Inferior parietal cortex (tissue), 1 donor: ENCODE results near the gene THOC6.

Experiments
- DNase-seq: peaks from one replicate; pipeline ENCODE4 v3.0.0-alpha.2; 2016; ENCODE audit errors: extremely low spot score

THOC6 gene

DNA sequence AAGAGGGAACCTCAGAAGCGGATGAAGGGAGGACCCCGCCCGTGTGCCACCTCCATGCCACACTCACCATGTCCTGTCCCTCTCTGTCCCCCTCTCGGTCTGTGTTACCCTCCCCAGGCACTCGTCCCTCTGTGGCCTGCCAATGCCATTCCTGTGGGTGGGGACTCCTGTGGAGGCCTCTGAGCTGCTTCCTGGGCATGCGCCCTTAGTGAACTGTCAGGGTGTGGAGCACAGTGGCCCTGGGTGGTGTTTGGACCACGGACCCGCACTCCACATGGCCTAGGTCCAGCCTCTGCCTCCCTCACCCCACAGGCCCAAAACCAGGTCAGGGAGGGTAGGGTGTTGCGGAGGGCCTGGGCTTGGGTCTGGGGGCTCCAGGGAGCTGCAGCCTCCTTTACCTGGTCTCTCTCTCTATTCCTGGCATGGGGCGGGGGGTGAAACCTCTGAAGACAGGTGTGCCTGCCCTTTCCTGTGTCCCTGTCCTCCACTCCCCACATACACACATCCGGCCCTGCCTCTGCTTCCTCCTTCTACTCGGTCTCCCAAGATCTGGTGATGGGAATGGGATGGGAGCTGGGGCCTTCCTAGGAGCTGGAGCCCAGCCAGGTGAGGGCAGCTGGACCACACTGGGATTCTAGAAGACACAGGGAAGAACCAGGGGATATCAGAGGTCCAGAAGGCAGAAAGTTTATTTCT is 32.1 kb upstream of the THOC6 start:
- no peak for DNase-seq

GRCh38 chr16:2992383-2993081 is 31.3 kb upstream of the THOC6 start:
- no peak for DNase-seq

GRCh38 chr16:2996298-2996697 is 27.5 kb upstream of the THOC6 start:
- DNase-seq: no peak

DNA sequence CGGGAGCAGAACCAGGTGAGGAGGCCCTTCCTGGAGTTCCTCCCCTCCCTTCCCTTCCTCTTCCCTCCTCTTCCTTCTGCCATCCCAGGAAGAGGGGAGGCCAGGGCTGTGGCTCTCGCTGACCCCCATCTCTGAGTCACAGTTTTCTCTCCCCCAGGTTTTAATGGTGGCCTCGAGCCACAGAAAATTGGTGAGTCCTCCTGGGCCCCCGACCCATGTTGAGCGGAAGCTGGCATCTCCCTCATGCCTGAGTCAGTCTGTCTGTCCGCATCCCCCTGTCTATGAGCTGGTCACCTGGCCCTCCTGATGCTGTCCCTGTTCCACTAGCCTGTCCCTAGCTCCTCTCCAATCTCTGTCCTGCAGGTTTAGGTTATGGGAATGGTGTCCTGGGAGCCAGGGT is 23.9 kb upstream of the THOC6 start:
- no peak for DNase-seq

DNA sequence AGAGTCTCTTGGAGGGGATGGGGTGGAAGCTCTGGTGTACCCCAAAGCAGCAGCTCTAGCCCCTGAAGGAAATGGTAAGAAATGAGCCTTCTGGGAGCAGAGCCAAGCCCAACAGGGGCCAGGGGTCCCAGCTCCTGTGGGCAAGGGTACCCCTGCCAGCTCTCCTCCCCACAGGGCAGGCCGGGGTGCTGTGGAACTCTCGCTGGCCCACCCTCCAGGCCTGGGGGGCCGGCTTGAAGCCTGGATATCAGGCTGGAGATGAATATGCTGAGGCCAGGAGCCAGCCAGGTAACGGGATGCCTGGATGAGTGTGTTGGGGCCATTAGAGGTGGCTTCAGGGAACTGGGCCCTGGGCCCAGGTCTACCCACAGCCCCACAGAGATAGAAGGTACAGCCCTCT is 23.3 kb upstream of the THOC6 start:
- DNase-seq: no peak

DNA sequence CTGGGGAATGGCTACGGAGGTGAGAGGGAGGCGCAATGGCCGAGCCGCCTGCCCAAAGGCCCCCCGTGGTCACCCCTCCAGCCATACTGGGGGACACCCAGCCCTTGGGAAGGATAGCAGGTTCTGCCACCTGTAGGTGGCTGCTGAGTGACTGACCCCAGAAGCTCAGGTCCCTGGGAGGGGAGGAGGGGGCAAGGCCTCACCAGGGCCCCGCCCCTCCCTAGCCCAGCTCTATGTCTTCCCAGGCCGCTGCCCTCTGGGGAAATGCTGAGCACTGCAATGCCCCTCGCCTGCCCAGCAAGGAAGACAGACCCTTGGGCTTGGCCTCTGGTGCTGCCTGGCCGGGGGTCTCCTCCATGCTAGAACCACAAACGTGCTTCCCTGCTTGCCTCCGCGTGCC is 22.5 kb upstream of the THOC6 start:
- DNase-seq: no peak

DNA sequence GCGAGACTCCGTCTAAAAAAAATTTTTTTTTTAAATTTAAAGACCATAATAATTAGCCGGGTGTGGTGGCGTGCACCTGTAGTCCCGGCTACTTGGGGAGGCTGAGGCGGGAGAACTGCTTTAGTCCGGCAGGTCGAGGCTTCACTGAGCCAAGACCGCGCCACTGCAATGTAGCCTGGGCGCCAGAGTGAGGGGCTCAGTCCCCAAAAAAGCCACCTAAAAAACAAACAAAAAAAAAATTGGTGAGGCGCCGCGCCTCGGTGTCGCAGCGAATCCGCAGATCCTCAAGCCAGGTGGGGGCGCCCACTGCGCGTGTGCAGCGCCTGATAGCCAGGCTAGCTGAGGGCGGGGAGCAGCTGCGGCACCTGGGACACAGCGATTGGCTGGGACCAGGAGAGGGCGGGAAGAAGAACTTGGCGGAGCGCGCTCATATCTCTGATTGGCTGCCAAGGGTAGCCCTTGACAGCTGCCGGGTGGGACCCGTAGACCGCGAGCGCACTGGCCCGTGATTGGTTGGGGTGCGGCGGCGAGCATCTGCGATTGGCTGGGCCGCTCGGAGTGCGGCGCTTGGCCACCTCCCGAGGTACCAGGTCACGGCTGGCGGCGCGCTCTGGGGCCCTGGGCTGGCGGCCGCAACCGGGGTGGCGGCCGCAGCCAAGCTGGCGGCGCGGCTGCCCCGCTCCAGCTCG is 20.1 kb upstream of the THOC6 start:
- peak; percentile 99 for DNase-seq

GRCh38 chr16:3004319-3004718 is 19.5 kb upstream of the THOC6 start:
- no peak for DNase-seq

DNA sequence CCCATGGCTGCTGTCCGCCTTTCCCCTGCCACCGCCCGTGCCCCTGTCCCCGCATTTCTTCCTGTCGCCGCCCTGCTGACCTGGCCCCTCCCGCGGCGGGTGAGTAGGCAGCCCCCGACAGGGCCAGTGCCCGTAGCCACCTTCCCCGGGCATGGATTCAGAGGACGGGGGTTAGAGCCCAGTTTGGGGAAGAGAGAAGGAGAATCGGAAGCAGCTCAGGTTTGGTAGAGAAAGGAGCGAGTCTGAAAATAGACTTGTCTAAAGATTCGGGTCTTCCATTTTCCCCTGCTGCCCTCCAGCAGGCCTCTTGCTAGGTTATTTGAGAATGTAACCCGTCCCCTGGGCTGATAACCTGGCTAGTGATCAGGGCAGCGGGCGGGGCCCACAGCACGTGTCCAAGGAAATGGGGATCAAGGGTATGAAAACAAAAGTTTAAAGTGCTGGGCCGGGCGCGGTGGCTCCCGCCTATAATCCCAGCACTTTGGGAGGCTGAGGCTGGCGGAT is 19.0 kb upstream of the THOC6 start:
- no peak for DNase-seq

GRCh38 chr16:3007059-3007956 is 16.5 kb upstream of the THOC6 start:
- DNase-seq: no peak

- no peak for DNase-seq
Measured at GRCh38 chr16:3007957-3008689, 15.7 kb upstream of the THOC6 start.

DNA sequence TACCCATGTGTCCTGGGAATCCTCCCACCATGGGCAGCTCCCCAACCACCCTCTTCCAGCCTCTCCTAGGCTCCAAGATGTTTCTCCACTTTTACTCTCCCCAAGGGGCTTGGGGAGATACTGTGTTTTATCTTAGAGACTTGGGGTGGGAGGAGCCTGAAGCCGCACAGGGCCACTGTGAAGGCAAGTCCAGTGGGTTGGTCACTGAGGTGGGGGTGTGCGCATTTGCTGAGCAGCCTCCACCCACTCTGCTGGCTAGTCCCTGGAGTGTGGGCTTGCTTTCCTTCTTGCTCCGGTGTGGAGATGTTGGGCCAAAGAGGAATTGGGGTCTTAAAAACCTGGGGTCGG is 15.2 kb upstream of the THOC6 start:
- no peak for DNase-seq

GRCh38 chr16:3009568-3010390 is 14.1 kb upstream of the THOC6 start:
- no peak for DNase-seq

DNA sequence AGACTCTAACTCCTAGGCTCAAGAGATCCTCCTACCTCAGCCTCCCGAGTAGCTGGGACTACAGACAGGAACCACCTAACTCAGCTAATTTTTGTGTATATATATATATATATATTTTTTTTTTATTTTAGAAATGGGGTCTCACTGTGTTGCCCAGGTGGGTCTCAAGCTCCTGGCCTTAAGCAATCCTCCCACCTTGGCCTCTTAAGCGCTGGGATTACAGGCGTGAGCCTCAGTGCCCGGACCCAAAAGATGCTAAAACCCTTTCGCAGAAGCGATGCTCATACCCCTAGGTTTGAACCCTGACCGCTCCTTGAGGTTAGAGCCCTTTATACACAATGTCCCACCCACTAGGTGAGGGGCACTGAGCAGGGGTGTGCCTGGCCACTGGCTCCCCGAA is 13.3 kb upstream of the THOC6 start:
- DNase-seq: no peak

GRCh38 chr16:3012246-3012645 is 11.6 kb upstream of the THOC6 start:
- no peak for DNase-seq

GRCh38 chr16:3012828-3013420 is 10.9 kb upstream of the THOC6 start, which contains the start of gene CLDN9:
TSS of gene CLDN9 (plus strand) at chr16:3012923. CDS start at chr16:3013363, 440 bp downstream.
- no peak for DNase-seq

GRCh38 chr16:3013491-3013951 is 10.3 kb upstream of the THOC6 start:
- no peak for DNase-seq

GRCh38 chr16:3013998-3014690 is 9.7 kb upstream of the THOC6 start:
- no peak for DNase-seq

GRCh38 chr16:3014971-3015370 is 8.9 kb upstream of the THOC6 start:
- DNase-seq: no peak
